NCI-H345 treated with DMSO at 0.1 percent for 48 hours (cell line): ENCODE measurements around the gene UBA7.

ENCODE experiments used
- DNase-seq: peaks from one replicate; lab custom pipeline; 2025; ENCODE audit not compliant: unreplicated experiment; lab: John Stamatoyannopoulos, UW

The UBA7 gene

GRCh38 chr3:49805367-49805782 lies 8.4 kb downstream of the UBA7 start:
- DNase-seq: no peak

- DNase-seq: no peak
These were observed 9.4 kb downstream of the UBA7 start for GRCh38 chr3:49804141-49805041.

- no peak for DNase-seq
These were observed 10.2 kb downstream of the UBA7 start for GRCh38 chr3:49803465-49804140.

- DNase-seq: peak; percentile 64
These were observed 10.9 kb downstream of the UBA7 start, which contains the start of gene INKA1 for GRCh38 chr3:49802719-49803464. INKA1 (plus strand) TSS chr3:49803261; CDS start chr3:49803393, 132 bp downstream.

GRCh38 chr3:49801160-49801559 lies 12.6 kb downstream of the UBA7 start:
- DNase-seq: no peak

- DNase-seq: no peak
These were observed 14.0 kb downstream of the UBA7 start, which contains the start of gene CDHR4 for GRCh38 chr3:49799761-49800160. CDHR4 (minus strand) TSS chr3:49799873; CDS start chr3:49799812, 61 bp downstream.

- no peak for DNase-seq
These were observed 14.6 kb downstream of the UBA7 start for GRCh38 chr3:49799105-49799504.

- DNase-seq: no peak
These were observed 18.5 kb downstream of the UBA7 start for GRCh38 chr3:49794926-49795905.

GRCh38 chr3:49794431-49794830 lies 19.3 kb downstream of the UBA7 start:
- no peak for DNase-seq

GRCh38 chr3:49793486-49794085 lies 20.2 kb downstream of the UBA7 start:
- no peak for DNase-seq

- DNase-seq: no peak
These were observed 21.2 kb downstream of the UBA7 start for GRCh38 chr3:49792371-49793150.

- DNase-seq: no peak
These were observed 22.2 kb downstream of the UBA7 start for GRCh38 chr3:49791571-49791970.

- no peak for DNase-seq
These were observed 22.9 kb downstream of the UBA7 start for GRCh38 chr3:49790626-49791411.

GRCh38 chr3:49788056-49788455 lies 25.7 kb downstream of the UBA7 start:
- DNase-seq: no peak

GRCh38 chr3:49787536-49787935 lies 26.2 kb downstream of the UBA7 start:
- no peak for DNase-seq

- DNase-seq: no peak
These were observed 26.6 kb downstream of the UBA7 start for GRCh38 chr3:49787182-49787464.

GRCh38 chr3:49786357-49787181 lies 27.2 kb downstream of the UBA7 start, which contains the start of gene IP6K1:
IP6K1 (minus strand) TSS chr3:49786542; CDS start chr3:49748040, 38,502 bp downstream.
- peak; percentile 95 for DNase-seq
